NCI-H2029 (cell line): ENCODE measurements around the gene CDC34.

Source experiments
- DNase-seq: peaks from one replicate; lab custom pipeline; 2025; lab: John Stamatoyannopoulos, UW

Gene CDC34

DNA sequence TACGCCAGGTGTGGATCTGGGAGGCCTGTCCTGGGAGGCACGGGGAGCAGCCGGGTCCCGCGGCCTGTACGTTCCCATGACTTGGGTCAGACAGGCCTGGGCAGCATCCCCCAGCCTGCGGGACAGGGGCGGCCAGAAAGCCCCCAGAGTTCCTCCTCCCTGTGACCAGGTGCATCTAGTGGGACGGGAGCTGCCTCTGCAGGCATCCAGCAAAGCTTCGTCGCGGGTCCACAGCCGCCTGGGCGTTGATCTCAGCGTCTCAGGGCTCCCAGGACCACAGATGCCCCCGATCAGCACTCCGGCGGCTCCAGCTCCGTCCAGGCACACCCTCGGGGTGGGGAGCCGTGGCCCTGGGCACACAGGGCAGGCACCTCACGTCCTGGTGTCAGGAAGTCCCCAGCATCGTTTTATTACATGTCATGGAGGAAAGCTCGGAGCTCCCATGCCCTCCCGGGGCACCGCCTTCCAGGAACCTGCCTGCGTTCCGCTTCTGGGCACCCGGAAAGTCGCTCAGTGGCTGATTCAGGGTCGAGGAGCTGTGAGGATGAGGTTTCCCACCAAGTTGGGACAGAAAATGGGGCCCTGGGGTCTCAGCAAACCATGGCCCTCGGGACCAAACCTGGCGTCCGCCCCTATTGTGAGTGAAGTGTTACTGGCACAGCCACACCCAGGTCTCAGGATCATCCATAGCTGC is 10.8 kb downstream of the CDC34 start:
- DNase-seq: no peak

- no peak for DNase-seq
These were observed 12.5 kb downstream of the CDC34 start, which contains the start of gene GZMM for GRCh38 chr19:543910-544608. GZMM (plus strand) TSS chr19:544053; CDS start chr19:544072, 19 bp downstream.

DNA sequence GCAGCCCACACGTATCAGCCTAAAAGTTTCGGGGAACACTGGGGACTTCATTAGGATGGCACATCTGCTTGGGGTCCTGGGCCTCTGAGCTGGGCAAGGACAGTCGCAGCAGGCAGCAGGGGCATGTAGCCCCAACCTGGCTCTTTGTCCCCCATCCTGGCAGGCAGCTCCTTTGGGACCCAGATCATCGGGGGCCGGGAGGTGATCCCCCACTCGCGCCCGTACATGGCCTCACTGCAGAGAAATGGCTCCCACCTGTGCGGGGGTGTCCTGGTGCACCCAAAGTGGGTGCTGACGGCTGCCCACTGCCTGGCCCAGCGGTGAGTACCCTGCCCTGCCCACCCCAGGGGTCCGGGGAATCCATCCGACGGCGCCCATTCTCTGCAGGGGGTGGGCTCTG is 15.6 kb downstream of the CDC34 start:
- no peak for DNase-seq

- no peak for DNase-seq
These were observed 16.5 kb downstream of the CDC34 start for GRCh38 chr19:547836-548720.

DNA sequence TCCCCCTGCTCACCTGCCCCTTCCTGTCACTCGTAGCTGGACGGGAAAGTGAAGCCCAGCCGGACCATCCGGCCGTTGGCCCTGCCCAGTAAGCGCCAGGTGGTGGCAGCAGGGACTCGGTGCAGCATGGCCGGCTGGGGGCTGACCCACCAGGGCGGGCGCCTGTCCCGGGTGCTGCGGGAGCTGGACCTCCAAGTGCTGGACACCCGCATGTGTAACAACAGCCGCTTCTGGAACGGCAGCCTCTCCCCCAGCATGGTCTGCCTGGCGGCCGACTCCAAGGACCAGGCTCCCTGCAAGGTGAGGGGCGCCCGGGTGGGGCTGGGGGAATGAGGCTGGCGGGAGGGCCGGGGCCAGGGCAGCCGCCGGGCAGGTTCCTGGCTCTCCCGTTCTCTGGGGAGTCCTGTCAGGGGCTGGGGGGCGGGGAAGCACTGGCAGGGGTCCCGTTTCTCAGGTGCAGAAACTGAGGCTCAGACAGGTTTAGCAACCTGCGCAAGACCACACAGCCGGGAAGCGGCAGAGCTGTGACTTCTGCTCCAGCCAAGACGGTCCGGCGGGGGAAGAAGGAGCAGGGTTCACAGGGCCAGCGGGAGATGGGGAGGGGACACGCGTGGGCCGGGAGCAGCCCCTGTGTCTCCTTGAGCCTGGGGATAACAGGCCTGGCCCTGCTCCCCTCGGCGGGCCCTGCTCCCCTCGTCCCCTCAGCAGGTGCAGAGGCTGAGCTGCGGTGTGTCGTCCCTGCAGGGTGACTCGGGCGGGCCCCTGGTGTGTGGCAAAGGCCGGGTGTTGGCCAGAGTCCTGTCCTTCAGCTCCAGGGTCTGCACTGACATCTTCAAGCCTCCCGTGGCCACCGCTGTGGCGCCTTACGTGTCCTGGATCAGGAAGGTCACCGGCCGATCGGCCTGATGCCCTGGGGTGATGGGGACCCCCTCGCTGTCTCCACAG is 17.6 kb downstream of the CDC34 start:
- DNase-seq: no peak

- DNase-seq: no peak
These were observed 23.3 kb downstream of the CDC34 start for GRCh38 chr19:554817-555216.

GRCh38 chr19:555474-555808 is 23.9 kb downstream of the CDC34 start:
- no peak for DNase-seq

GRCh38 chr19:556611-557382 is 25.2 kb downstream of the CDC34 start:
- no peak for DNase-seq

GRCh38 chr19:558770-559439 is 27.3 kb downstream of the CDC34 start:
- DNase-seq: no peak

- no peak for DNase-seq
These were observed 28.6 kb downstream of the CDC34 start for GRCh38 chr19:560121-560520.

DNA sequence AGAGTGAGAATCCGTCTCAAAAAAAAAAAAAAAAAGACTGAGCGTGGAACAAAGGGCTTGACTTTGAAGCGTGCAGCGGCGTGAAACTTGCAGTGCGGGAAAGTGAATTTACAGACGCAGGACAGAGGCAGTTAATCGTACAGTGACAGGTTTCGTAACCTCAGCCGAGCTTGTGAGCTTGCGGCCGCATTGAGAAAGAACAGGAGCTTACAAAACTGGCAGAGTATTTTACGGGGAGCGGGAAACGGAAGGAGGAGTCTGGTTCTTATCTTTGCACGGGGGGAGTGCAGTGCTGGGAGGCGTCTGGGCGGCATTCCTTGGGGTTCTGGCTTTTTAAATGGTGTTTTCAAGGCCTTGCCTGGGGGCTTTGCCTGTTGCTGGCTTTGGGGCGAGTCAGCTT is 34.8 kb downstream of the CDC34 start:
- no peak for DNase-seq

GRCh38 chr19:566844-567243 is 35.3 kb downstream of the CDC34 start:
- DNase-seq: no peak

GRCh38 chr19:567296-567900 is 35.8 kb downstream of the CDC34 start:
- no peak for DNase-seq

GRCh38 chr19:570251-570686 is 38.7 kb downstream of the CDC34 start:
- DNase-seq: no peak

- peak; percentile 82 for DNase-seq
These were observed 39.5 kb downstream of the CDC34 start for GRCh38 chr19:570937-571565.

DNA sequence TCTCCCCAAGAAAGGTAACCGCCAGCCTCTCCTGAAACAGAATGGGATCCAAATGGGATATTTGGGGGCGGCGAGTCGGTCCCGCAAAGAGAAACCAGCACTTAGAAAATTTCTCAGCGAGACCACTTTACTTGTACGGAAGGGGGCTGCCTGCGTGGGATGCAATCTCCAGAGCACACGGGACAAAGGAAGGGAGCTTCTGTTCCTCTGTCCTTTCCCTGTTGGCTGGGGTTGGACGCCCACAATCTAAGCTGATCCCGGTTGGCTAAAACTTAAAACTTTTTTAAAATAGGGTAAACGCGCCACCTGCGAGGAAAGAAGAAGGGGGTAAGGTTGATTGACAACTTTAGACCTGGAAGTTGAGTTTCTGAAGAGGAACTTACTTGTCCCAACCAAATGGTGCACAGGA is 40.0 kb downstream of the CDC34 start:
- DNase-seq: no peak

- DNase-seq: peak; percentile 96
These were observed 40.7 kb downstream of the CDC34 start, which contains the start of gene BSG for GRCh38 chr19:572140-572742. BSG (plus strand) TSS chr19:572596; CDS start chr19:572635, 39 bp downstream.

- peak; percentile 46 for DNase-seq
These were observed 41.4 kb downstream of the CDC34 start for GRCh38 chr19:572743-573518.
